Ovary (tissue), 3 donors: ENCODE data around the gene TRAF3.
"Not testable (repeated sequence)": the region's sequence is repeated elsewhere in the genome, so short reads cannot be mapped to it uniquely, and the experiment has no call there.

Source experiments
- CTCF ChIP-seq, 3 donors: fragments of 450-650 bp in 2 of 3; fragments of 200-600 bp in 1 of 3; IDR thresholded peaks; one replicate each; pipeline versions ENCODE4 v1.5.1 to v1.8.0; 2016 to 2022; ENCODE audit warnings: antibody characterized with exemption in 3 of 3, mild to moderate bottlenecking in 1 of 3
- POLR2A ChIP-seq: fragments of 450-650 bp; IDR thresholded peaks from one replicate; pipeline ENCODE4 v1.6.1; 2017; ENCODE audit warnings: antibody characterized with exemption, mild to moderate bottlenecking, moderate library complexity
- donor health status: DM: no; HTN: no; CAD: no.

- TF ChIP-seq CTCF (IDR thresholded peaks at IDR 0.05); POLR2A: not testable (repeated sequence)
Observed at GRCh38 chr14:102896735-102897134, 119.5 kb downstream of the TRAF3 start.
